Measurements from ENCODE around the gene PHLDB2.

GRCh38 chr3:111824351-111824750 is 34.7 kb upstream of the PHLDB2 start:
- TF ChIP-seq CTCF (IDR thresholded peaks at IDR 0.05) (no peak), POLR2A (IDR thresholded peaks at IDR 0.05; ENCODE audit: low read depth) (no peak), POLR2AphosphoS5 (IDR thresholded peaks at IDR 0.05) (no peak), EP300 (IDR thresholded peaks at IDR 0.05) (no peak)

Measured in esophagus muscularis mucosa (tissue), 4 donors.